Aorta (tissue), 5 donors: ENCODE data around the gene PRRC2B. TPM values are rescaled to one million over a fixed set of nuclear protein-coding genes. Genes with fewer than 3 reads are reported as not detected.

Source experiments
- ATAC-seq: fragments of 200-7000 bp; cut with Tn5 transposase; one replicate; pipeline ENCODE4 v1.9.1; 2022; ENCODE audit warnings: moderate library complexity; ENCODE audit not compliant: low FRiP score
- DNase-seq, 2 donors: peaks; one replicate each; pipeline ENCODE4 v3.0.0-alpha.2; 2020
- H3K27ac ChIP-seq, 2 donors: one replicate each; pipeline ENCODE4 v1.5.1; 2013; ENCODE audit warnings: low read length in 2 of 2, mild to moderate bottlenecking in 2 of 2, moderate library complexity in 2 of 2, control low read depth in 1 of 2, inconsistent platforms in 1 of 2, low read depth in 1 of 2
- H3K27me3 ChIP-seq, 2 donors: one replicate each; pipeline ENCODE4 v1.6.1; 2013; ENCODE audit warnings: control low read depth in 1 of 2, low read length in 1 of 2, mild to moderate bottlenecking in 1 of 2, moderate library complexity in 1 of 2; ENCODE audit not compliant: insufficient read depth in 2 of 2, control insufficient read depth in 1 of 2
- H3K36me3 ChIP-seq, 2 donors: one replicate each; pipeline ENCODE4 v1.6.1; 2013; ENCODE audit warnings: control low read depth in 1 of 2, low read length in 1 of 2, mild to moderate bottlenecking in 1 of 2; ENCODE audit not compliant: insufficient read depth in 2 of 2, control insufficient read depth in 1 of 2
- H3K4me1 ChIP-seq, 2 donors: one replicate each; pipeline ENCODE4 v1.6.1; 2013; ENCODE audit warnings: low read length in 2 of 2, control low read depth in 1 of 2, mild to moderate bottlenecking in 1 of 2, moderate library complexity in 1 of 2; ENCODE audit not compliant: insufficient read depth in 2 of 2, control insufficient read depth in 1 of 2
- H3K4me3 ChIP-seq, 2 donors: one replicate each; pipeline ENCODE4 v1.5.1; 2013; ENCODE audit warnings: low read length in 2 of 2, control low read depth in 1 of 2, mild to moderate bottlenecking in 1 of 2
- H3K9me3 ChIP-seq: one replicate; pipeline ENCODE4 v1.6.1; 2013; ENCODE audit warnings: mild to moderate bottlenecking, low read length; ENCODE audit not compliant: control insufficient read depth
- whole genome bisulfite sequencing, 2 donors: extraction: QIAGEN DNeasy Blood & Tissue Kit; methylation state at CpG; one replicate each; pipeline ENCODE4 v1.1.7; 2013; 5-methylcytosine and 5-hydroxymethylcytosine counted together
- intact Hi-C, 2 donors: fragments of 100-400 bp; cut with DNase I; formaldehyde crosslinking; loops; one replicate each; pipeline versions ENCODE4 v1.14.2 to v1.15.0; 2022
- polyA plus RNA-seq, 2 donors: library from polyadenylated mRNA; stranded (reverse); fragments of 200-250 nt; gene quantifications; one replicate each; pipeline ENCODE4 v1.2.3, GENCODE V29; 2013
- total RNA-seq, 2 donors: library from RNA; stranded (reverse); fragmentation: NEBNext Ultra II Directional; extraction: Animal tissue kit (Norgen Biotek cat#: 25700); gene quantifications; one replicate each; pipeline ENCODE4 v1.2.1, GENCODE V29; 2021
- donor health status: healthy with polysubstance abuse.
- donor health status: Bipolar disorder and iron deficiency.
- donor health status: DM: no; HTN: no; CAD: no.
- donor health status: DM: no; HTN: no; CAD: no.
- donor health status: DM: yes; HTN: yes; CAD: no.

PRRC2B gene
- total and polyA plus RNA-seq, 4 donors, result 23.9 to 263 (median 125) TPM

DNA sequence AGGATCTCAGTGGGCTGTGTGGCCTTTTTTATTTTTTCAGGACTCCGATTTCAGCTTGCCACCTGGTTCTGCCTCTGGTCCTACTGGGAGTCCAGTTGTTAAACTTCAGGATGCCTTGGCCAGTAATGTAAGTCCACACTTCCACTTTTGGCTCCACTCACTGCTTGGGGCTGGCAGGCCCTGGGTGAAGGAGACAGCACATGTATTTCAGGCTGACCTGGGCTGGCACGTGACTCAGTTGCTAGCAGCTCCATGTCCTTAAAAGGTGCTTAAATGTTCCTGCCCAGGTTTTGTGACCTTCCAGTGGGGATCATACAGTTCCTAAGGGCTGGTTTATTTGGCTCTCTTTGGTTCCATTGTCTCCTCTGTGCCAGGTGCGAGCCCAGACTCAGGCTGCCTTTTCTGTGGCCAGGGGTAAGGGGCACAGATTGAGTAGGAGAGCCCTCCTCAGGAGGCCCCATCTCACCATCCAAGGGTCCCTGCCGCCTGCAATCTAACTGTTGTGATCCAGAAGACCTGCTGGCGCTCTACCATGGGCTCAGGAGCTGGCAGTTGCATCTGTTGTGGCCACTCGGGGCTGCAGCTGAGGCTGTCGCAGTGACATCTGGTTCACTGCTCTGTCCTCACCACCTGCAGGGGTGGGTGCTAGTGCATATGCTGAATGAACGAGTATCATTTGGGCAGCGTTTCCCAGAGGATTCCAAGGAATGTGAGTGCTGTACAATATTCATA lies 89.6 kb downstream of the PRRC2B start:
- H3K4me3 ChIP-seq, result no peak overlapping the region

DNA sequence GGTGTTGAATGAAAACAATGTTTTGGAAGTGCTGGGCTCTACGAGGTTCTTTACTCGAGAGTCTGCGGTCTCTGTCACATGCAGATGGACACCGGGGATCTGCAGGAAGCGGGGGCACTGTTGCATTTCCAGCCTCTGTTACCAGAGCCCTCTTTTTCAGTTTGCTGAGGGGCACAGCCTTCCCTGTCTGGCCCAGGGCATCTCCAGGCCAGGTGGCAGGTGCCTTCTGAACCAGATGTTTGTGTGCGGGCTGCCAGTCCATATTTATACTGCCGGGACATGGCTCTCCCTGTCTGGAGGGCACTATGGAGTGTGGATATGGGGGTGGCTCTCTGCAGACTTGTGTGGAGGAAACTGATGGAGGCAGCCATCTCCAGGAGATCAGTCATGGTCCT lies 90.2 kb downstream of the PRRC2B start:
- DNase-seq (peak in 1 of 2 donors; percentile 10), ATAC-seq (no peak)
- no peaks in the 10 kb centered on the region for H3K27me3 ChIP-seq
- 80 to 87% methylated on average over 7 of the region's 7 CpGs for WGBS, 2 donors
- H3K9me3 ChIP-seq, result no peaks in the 10 kb centered on the region
- peaks cover 0 to 15% of the 10 kb centered on the region in 2 donors for H3K36me3 ChIP-seq
- intact Hi-C loops, result no loop called here
- H3K4me3 ChIP-seq, result no peak overlapping the region
- H3K4me1 ChIP-seq, result no peaks in the 10 kb centered on the region
- H3K27ac ChIP-seq, result no peak overlapping the region

More for the DNA sequence above, 89.6 kb downstream of the PRRC2B start:
- no peaks in the 10 kb centered on the region for H3K4me1 ChIP-seq
- H3K36me3 ChIP-seq, result peaks cover 0 to 11% of the 10 kb centered on the region in 2 donors
- no peaks in the 10 kb centered on the region for H3K27me3 ChIP-seq
- H3K9me3 ChIP-seq, result no peaks in the 10 kb centered on the region
- intact Hi-C loops, result no loop called here
- 60 to 61% methylated on average over 9 of the region's 9 CpGs for WGBS, 2 donors
- DNase-seq, result peak in 1 of 2 donors; percentile 56
- no peak for ATAC-seq
- H3K27ac ChIP-seq, result no peak overlapping the region

DNA sequence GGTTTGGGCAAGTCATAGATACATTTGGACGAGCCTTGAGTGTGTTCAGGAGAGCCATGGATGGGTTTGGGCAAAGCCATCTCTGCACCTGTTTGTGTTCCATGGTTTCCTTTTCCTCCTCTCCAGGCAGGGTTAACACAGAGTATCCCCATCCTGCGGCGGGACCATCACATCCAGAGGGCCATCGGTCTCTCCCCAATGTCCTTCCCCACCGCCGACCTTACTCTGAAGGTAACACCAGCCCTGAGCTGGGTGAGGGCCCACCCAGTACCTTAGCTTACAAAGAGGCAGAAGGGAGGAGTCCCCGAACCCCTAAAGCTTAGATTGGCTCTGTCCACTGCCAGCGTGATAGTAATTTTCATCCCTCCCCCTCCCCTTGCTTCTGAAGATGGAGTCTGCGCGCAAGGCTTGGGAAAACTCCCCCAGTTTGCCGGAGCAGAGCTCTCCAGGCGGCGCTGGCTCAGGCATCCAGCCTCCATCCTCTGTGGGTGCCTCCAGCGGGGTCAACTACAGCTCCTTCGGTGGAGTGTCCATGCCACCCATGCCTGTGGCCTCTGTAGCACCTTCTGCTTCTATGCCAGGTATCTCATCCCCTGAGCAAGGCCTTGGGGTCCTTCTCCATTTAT lies 90.8 kb downstream of the PRRC2B start:
- DNase-seq, result peak in 1 of 2 donors; percentile 64
- intact Hi-C loops, result loop anchor here in 1 of 2 donors (5.0 kb wide), 1 partner anchor 42 kb away; no protein-coding TSS in a partner anchor
- H3K27me3 ChIP-seq, result no peaks in the 10 kb centered on the region
- H3K9me3 ChIP-seq, result no peaks in the 10 kb centered on the region
- WGBS, 2 donors, result 90 to 91% methylated on average over 15 of the region's 15 CpGs
- no peak overlapping the region for H3K4me3 ChIP-seq
- H3K36me3 ChIP-seq, result peaks cover 0 to 13% of the 10 kb centered on the region in 2 donors
- ATAC-seq, result no peak
- H3K4me1 ChIP-seq, result no peaks in the 10 kb centered on the region
- no peak overlapping the region for H3K27ac ChIP-seq

DNA sequence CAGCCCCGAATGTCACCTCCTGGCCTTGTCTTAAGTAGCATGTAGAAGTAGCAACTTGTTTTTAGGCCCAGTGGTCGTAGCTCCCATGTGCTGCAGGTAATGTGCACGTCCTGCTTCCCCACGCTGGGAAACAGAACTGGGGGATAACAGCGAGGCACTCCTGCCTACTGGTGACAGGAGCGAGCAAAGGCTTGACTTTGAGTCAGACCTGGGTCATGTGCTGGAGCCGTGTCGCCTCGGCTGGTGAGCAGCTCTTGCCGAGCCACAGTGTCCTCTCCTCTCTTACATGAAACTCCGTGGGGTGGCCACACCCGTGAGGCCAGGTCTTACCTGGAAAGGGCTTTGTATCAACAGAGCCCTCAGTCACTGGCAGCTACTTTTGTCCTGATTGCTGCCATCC lies 91.3 kb downstream of the PRRC2B start:
- DNase-seq (peak in 1 of 2 donors; percentile 53), ATAC-seq (no peak)
- H3K4me3 ChIP-seq, result no peak overlapping the region
- intact Hi-C loops, result loop anchor here in 1 of 2 donors (5.0 kb wide), 1 partner anchor 43 kb away; no protein-coding TSS in a partner anchor
- no peak overlapping the region for H3K27ac ChIP-seq
- no peaks in the 10 kb centered on the region for H3K9me3 ChIP-seq
- peaks cover 0 to 13% of the 10 kb centered on the region in 2 donors for H3K36me3 ChIP-seq
- H3K4me1 ChIP-seq, result no peaks in the 10 kb centered on the region
- WGBS, 2 donors, result 81 to 85% methylated on average over 12 of the region's 12 CpGs
- no peaks in the 10 kb centered on the region for H3K27me3 ChIP-seq

DNA sequence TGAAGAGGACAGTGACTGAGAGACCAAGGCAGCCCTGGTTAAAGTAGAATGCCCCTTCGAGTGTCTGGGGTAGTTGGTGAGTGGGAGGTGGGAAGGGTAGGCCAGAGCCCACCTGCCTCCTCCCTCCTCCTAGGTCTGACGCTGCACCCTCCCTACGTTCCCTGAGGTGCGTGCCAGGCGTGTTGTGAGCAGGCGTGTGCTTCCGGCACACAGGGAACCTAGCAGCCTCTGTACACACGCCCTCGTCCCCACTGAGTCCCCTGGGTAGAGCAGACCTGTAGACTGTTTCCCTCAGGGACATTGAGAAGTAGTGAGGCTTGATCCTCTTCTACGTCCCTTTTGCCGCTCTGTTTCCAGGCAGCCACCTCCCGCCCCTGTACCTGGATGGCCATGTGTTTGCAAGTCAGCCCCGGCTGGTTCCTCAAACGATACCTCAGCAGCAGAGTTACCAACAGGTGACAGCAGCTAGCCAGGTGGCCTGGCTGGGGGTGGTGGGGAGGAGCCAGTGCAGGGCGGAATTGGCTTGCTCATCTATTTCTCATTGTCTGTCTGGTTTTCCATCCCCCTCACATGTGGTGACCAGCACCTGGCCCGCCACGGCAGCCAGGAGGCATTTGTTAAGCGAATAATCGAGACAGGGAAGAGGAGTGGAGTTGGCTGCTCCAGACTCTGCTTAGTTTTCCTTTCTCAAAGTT lies 92.0 kb downstream of the PRRC2B start:
- Histone ChIP-seq H3K27me3 (no peaks in the 10 kb centered on the region), H3K4me3 (no peak overlapping the region), H3K9me3 (no peaks in the 10 kb centered on the region), H3K27ac (no peak overlapping the region), H3K36me3 (peaks cover 0 to 16% of the 10 kb centered on the region in 2 donors), H3K4me1 (no peaks in the 10 kb centered on the region)
- intact Hi-C loops, result loop anchor here in 1 of 2 donors (5.0 kb wide), 1 partner anchor 44 kb away; no protein-coding TSS in a partner anchor
- DNase-seq (peak in 1 of 2 donors; percentile 55), ATAC-seq (no peak)
- WGBS, 2 donors, result 81 to 88% methylated on average over 18 to 19 of the region's 19 CpGs

GRCh38 chr9:131487001-131487400 lies 93.1 kb downstream of the PRRC2B start:
- Histone ChIP-seq H3K27me3 (no peaks in the 10 kb centered on the region), H3K4me1 (no peaks in the 10 kb centered on the region), H3K36me3 (peaks cover 0 to 17% of the 10 kb centered on the region in 2 donors), H3K27ac (no peak overlapping the region), H3K4me3 (no peak overlapping the region), H3K9me3 (no peaks in the 10 kb centered on the region)
- intact Hi-C loops, result loop anchor here in 1 of 2 donors (5.0 kb wide), 1 partner anchor 45 kb away; no protein-coding TSS in a partner anchor
- DNase-seq, result peak in 1 of 2 donors; percentile 49
- ATAC-seq, result no peak
- WGBS, 2 donors, result 84 to 86% methylated on average over 9 of the region's 9 CpGs

- ATAC-seq (no peak), DNase-seq (peak in 1 of 2 donors; percentile 50)
- intact Hi-C loops, result loop anchor here in 1 of 2 donors (5.0 kb wide), 1 partner anchor 45 kb away; no protein-coding TSS in a partner anchor
- Histone ChIP-seq H3K4me1 (no peaks in the 10 kb centered on the region), H3K4me3 (no peak overlapping the region), H3K27me3 (no peaks in the 10 kb centered on the region), H3K9me3 (no peaks in the 10 kb centered on the region), H3K27ac (no peak overlapping the region), H3K36me3 (peaks cover 0 to 17% of the 10 kb centered on the region in 2 donors)
- WGBS, 2 donors, result 82 to 83% methylated on average over 14 of the region's 14 CpGs
Observed at GRCh38 chr9:131487621-131488031, 93.7 kb downstream of the PRRC2B start.

DNA sequence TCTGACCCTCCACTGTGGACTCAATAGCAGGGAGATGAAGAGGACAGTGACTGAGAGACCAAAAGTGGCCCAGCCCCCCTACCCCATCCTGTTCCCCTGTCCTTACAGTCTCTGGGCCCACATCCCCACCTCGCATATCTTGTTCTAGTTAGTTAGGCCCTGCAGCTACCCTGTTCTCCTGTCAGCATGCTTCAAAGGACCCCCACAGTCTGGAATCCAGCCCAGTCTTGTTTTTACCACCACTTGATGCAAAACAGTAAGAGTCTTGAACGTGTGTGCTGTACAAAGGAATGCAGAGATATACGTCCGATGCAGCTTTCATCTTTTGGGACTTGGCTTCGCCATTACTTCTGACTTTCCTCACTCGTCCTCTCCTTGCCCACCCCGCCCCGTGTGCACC lies 96.6 kb downstream of the PRRC2B start:
- no peak overlapping the region for H3K27ac ChIP-seq
- ATAC-seq (no peak), DNase-seq (no peak)
- whole genome bisulfite sequencing, 2 donors, result 57 to 58% methylated on average over 8 of the region's 8 CpGs
- H3K4me1 ChIP-seq, result no peaks in the 10 kb centered on the region
- H3K4me3 ChIP-seq, result no peak overlapping the region
- H3K27me3 ChIP-seq, result no peaks in the 10 kb centered on the region
- H3K9me3 ChIP-seq, result no peaks in the 10 kb centered on the region
- H3K36me3 ChIP-seq, result peaks cover 0 to 14% of the 10 kb centered on the region in 2 donors
- intact Hi-C loops, result no loop called here
